ENCODE data around the gene C15orf39. TPM values are rescaled to one million over a fixed set of nuclear protein-coding genes. Genes with fewer than 3 reads are reported as not detected.

C15orf39 gene
- total and polyA plus RNA-seq, 9 of the 15 experiments (the other 6 are each of a cell fraction or from before 2014, with no cell fraction given), result 0.31 to 29.8 (median 4.4) TPM

- TF ChIP-seq CBFA2T2 (conservative IDR thresholded peaks at IDR 0.05) (no peak), ZZZ3 (IDR thresholded peaks at IDR 0.05) (no peak), KHSRP (IDR thresholded peaks at IDR 0.05) (no peak), ZNF740 (CRISPR knock-in tag; IDR thresholded peaks at IDR 0.05) (no peak), ZNF740 (tag; IDR thresholded peaks at IDR 0.05) (no peak; a peak in 1 of 4 replicates), ZNF644 (tag; IDR thresholded peaks at IDR 0.05; ENCODE audit: low read depth) (no peak), ESRRA (IDR thresholded peaks at IDR 0.05; ENCODE audit: borderline replicate concordance, low read depth) (no peak), ZNF668 (CRISPR knock-in tag; IDR thresholded peaks at IDR 0.05) (no peak), ZNF696 (CRISPR knock-in tag; conservative IDR thresholded peaks at IDR 0.05) (no peak), CXXC5 (CRISPR knock-in tag; IDR thresholded peaks at IDR 0.05) (peak; percentile 45; the same call in 1 of the 2 replicates), ZC3H4 (CRISPR knock-in tag; IDR thresholded peaks at IDR 0.05; ENCODE audit: borderline replicate concordance) (no peak), STAT5A (IDR thresholded peaks at IDR 0.05; ENCODE audit: borderline replicate concordance, low read length) (no peak), HMBOX1 (IDR thresholded peaks at IDR 0.05) (no peak), PRMT5 (CRISPR knock-in tag; IDR thresholded peaks at IDR 0.05) (no peak), NFE2 (IDR thresholded peaks at IDR 0.05; ENCODE audit: low read depth) (no peak), CREB1 (IDR thresholded peaks at IDR 0.05) (no peak), CREB1 (CRISPR knock-in tag; IDR thresholded peaks at IDR 0.05) (no peak), ZFP1 (CRISPR knock-in tag; IDR thresholded peaks at IDR 0.05) (no peak), SNIP1 (IDR thresholded peaks at IDR 0.05; ENCODE audit: low read depth) (no peak), ZNF239 (CRISPR knock-in tag; IDR thresholded peaks at IDR 0.05) (no peak), FOS (IDR thresholded peaks at IDR 0.05; ENCODE audit: extremely low read depth, insufficient read length) (no peak), KAT2B (IDR thresholded peaks at IDR 0.05; ENCODE audit: low read depth, low read length) (no peak), OTX1 (CRISPR knock-in tag; IDR thresholded peaks at IDR 0.05) (no peak), TCF3 (CRISPR knock-in tag; IDR thresholded peaks at IDR 0.05) (no peak), RBM14 (IDR thresholded peaks at IDR 0.05; ENCODE audit: borderline replicate concordance, insufficient read depth, low read depth, low read length) (no peak), ZNF24 (IDR thresholded peaks at IDR 0.05) (no peak), SMAD2 (IDR thresholded peaks at IDR 0.05; ENCODE audit: low read depth, low read length) (no peak), CEBPB (tag; IDR thresholded peaks at IDR 0.05) (no peak), YBX1 (IDR thresholded peaks at IDR 0.05) (no peak), GTF2E2 (tag; IDR thresholded peaks at IDR 0.05) (no peak), HOMEZ (CRISPR knock-in tag; IDR thresholded peaks at IDR 0.05) (no peak)
Observed at GRCh38 chr15:75178171-75178937, 23.3 kb upstream of the C15orf39 start (continued).
